Stimulated activated naive CD4-positive, alpha-beta T cell (primary cell): ENCODE results near the gene UPF3A.
"Not testable (repeated sequence)": the region's sequence is repeated elsewhere in the genome, so short reads cannot be mapped to it uniquely, and the experiment has no call there.

Experiments
- DNase-seq, 6 experiments: peaks; one replicate each; lab custom pipeline; 2025; lab: John Stamatoyannopoulos, UW

The UPF3A gene

GRCh38 chr13:114264313-114264712 lies 17.1 kb upstream of the UPF3A start:
- DNase-seq = not testable (repeated sequence)

GRCh38 chr13:114264886-114265611 lies 16.4 kb upstream of the UPF3A start:
- no peak for DNase-seq

GRCh38 chr13:114266241-114266640 lies 15.2 kb upstream of the UPF3A start:
- DNase-seq = no peak

GRCh38 chr13:114268344-114269280 lies 12.8 kb upstream of the UPF3A start:
- no peak for DNase-seq

GRCh38 chr13:114269281-114269770 lies 12.1 kb upstream of the UPF3A start:
- DNase-seq = no peak

GRCh38 chr13:114272977-114273376 lies 8.4 kb upstream of the UPF3A start:
- DNase-seq = no peak

GRCh38 chr13:114275304-114275703 lies 6.1 kb upstream of the UPF3A start:
- DNase-seq = no peak

GRCh38 chr13:114279146-114279545 lies 2.3 kb upstream of the UPF3A start:
- no peak for DNase-seq

GRCh38 chr13:114279758-114280355 lies 1.5 kb upstream of the UPF3A start:
- DNase-seq = no peak

- peak in 5 of 6 experiments; percentile 15 to 96 (median 87) for DNase-seq
Observed at GRCh38 chr13:114282041-114282670, 755 bp downstream of the UPF3A start.

- DNase-seq = no peak
Observed at GRCh38 chr13:114283576-114283975, 2.2 kb downstream of the UPF3A start.

GRCh38 chr13:114284680-114285079 lies 3.3 kb downstream of the UPF3A start:
- DNase-seq = no peak

- DNase-seq = no peak
Observed at GRCh38 chr13:114285166-114285808, 3.9 kb downstream of the UPF3A start.

GRCh38 chr13:114286808-114287207 lies 5.4 kb downstream of the UPF3A start:
- no peak for DNase-seq

- DNase-seq = no peak
Observed at GRCh38 chr13:114288157-114288591, 6.8 kb downstream of the UPF3A start.

- DNase-seq = no peak
Observed at GRCh38 chr13:114296448-114296847, 15.0 kb downstream of the UPF3A start.

GRCh38 chr13:114296902-114297301 lies 15.5 kb downstream of the UPF3A start:
- DNase-seq = no peak

GRCh38 chr13:114298866-114299265 lies 17.5 kb downstream of the UPF3A start:
- no peak for DNase-seq

- no peak for DNase-seq
Observed at GRCh38 chr13:114299604-114300305, 18.4 kb downstream of the UPF3A start.

- no peak for DNase-seq
Observed at GRCh38 chr13:114303700-114304327, 22.4 kb downstream of the UPF3A start.
